SH-SY5Y (cell line): ENCODE measurements around the gene GH1.

Experiments
- GATA2 ChIP-seq: IDR thresholded peaks from 2 replicates; pipeline ENCODE4 v1.6.1; 2011; ENCODE audit warnings: mild to moderate bottlenecking, low read depth, low read length
- GATA3 ChIP-seq: IDR thresholded peaks from 2 replicates; pipeline ENCODE4 v1.6.1; 2011; ENCODE audit warnings: low read depth, mild to moderate bottlenecking, low read length, moderate library complexity

GRCh38 chr17:63960006-63960405 is 41.4 kb upstream of the GH1 start:
- TF ChIP-seq GATA3 (no peak), GATA2 (no peak)
